CD14-positive monocyte (primary cell): ENCODE data around the gene SPATA16. TPM values are rescaled to one million over a fixed set of nuclear protein-coding genes. Genes with fewer than 3 reads are reported as not detected.

Experiments used
- DNase-seq, 3 donors: peaks; one replicate each; pipeline ENCODE4 v3.0.0-alpha.2; 2011 to 2022
- H2AFZ ChIP-seq: 2 replicates; pipeline ENCODE4 v1.6.0; 2012; ENCODE audit warnings: mild to moderate bottlenecking, low read depth, low read length, inconsistent platforms; ENCODE audit not compliant: insufficient read depth, poor library complexity, severe bottlenecking
- H3K27ac ChIP-seq, 2 donors: 1 replicate in 1 of 2; 2 replicates in 1 of 2; pipeline ENCODE4 v1.5.1; 2012 to 2013; ENCODE audit warnings: low read length in 2 of 2, control low read depth in 1 of 2, inconsistent platforms in 1 of 2, low read depth in 1 of 2, mild to moderate bottlenecking in 1 of 2
- H3K27me3 ChIP-seq, 2 donors: one replicate each; pipeline versions ENCODE4 v1.6.0 to v1.6.1; 2011 to 2013; ENCODE audit warnings: low read length in 2 of 2; ENCODE audit not compliant: control insufficient read depth in 2 of 2, insufficient read depth in 2 of 2
- H3K36me3 ChIP-seq, 2 donors: replicated peaks in 1 of 2; 1 replicate in 1 of 2; 2 replicates in 1 of 2; pipeline versions ENCODE4 v1.5.1 to v1.6.1; 2012 to 2013; ENCODE audit warnings: low read length in 2 of 2, control low read depth in 1 of 2, inconsistent platforms in 1 of 2, mild to moderate bottlenecking in 1 of 2; ENCODE audit not compliant: insufficient read depth in 2 of 2, control insufficient read depth in 1 of 2
- H3K4me1 ChIP-seq, 2 donors: 1 replicate in 1 of 2; 2 replicates in 1 of 2; pipeline versions ENCODE4 v1.5.1 to v1.6.1; 2012 to 2013; ENCODE audit warnings: low read length in 2 of 2, control low read depth in 1 of 2, inconsistent platforms in 1 of 2, mild to moderate bottlenecking in 1 of 2, moderate library complexity in 1 of 2; ENCODE audit not compliant: insufficient read depth in 2 of 2, control insufficient read depth in 1 of 2
- H3K4me2 ChIP-seq: replicated peaks from 2 replicates; pipeline ENCODE3; 2012; ENCODE audit warnings: low read length, moderate library complexity, mild to moderate bottlenecking; ENCODE audit not compliant: poor library complexity, severe bottlenecking; ENCODE audit errors: extremely low read depth
- H3K4me3 ChIP-seq, 3 experiments: fragments of 200-600 bp in 1 of 3; sonication (generic) in 1 of 3; replicated peaks in 1 of 3; 1 replicate in 2 of 3; 2 replicates in 1 of 3; pipeline ENCODE4 v1.5.1; 2011 to 2013; ENCODE audit warnings: low read length in 3 of 3, mild to moderate bottlenecking in 3 of 3, control low read depth in 2 of 3, low read depth in 2 of 3, inconsistent platforms in 1 of 3, moderate library complexity in 1 of 3
- H3K79me2 ChIP-seq: 2 replicates; pipeline ENCODE4 v1.6.0; 2012; ENCODE audit warnings: mild to moderate bottlenecking, control low read depth, inconsistent platforms, low read length, moderate library complexity; ENCODE audit not compliant: insufficient read depth
- H3K9ac ChIP-seq: 2 replicates; pipeline ENCODE4 v1.6.0; 2017; ENCODE audit warnings: low read length, mild to moderate bottlenecking; ENCODE audit not compliant: insufficient read depth, poor library complexity, severe bottlenecking
- H3K9me3 ChIP-seq, 2 donors: replicated peaks in 1 of 2; 1 replicate in 1 of 2; 2 replicates in 1 of 2; pipeline versions ENCODE4 v1.5.1 to v1.6.1; 2012 to 2013; ENCODE audit warnings: low read length in 2 of 2, control low read depth in 1 of 2; ENCODE audit not compliant: control insufficient read depth in 1 of 2, insufficient read depth in 1 of 2
- H4K20me1 ChIP-seq: 2 replicates; pipeline ENCODE4 v1.6.0; 2012; ENCODE audit warnings: mild to moderate bottlenecking, low read length, control low read depth, moderate library complexity; ENCODE audit not compliant: insufficient read depth
- H3K27ac Mint-ChIP-seq, 7 donors: one replicate each; pipeline ENCODE4 v1.8.0; 2020; ENCODE audit warnings: mild to moderate bottlenecking in 7 of 7, mixed read lengths in 7 of 7, moderate library complexity in 6 of 7, inconsistent platforms in 2 of 7
- H3K27me3 Mint-ChIP-seq, 3 donors: one replicate each; pipeline ENCODE4 v1.8.0; 2021 to 2022; ENCODE audit warnings: low read depth in 3 of 3, mild to moderate bottlenecking in 3 of 3, mixed read lengths in 3 of 3, moderate library complexity in 3 of 3, inconsistent platforms in 1 of 3
- H3K36me3 Mint-ChIP-seq, 2 donors: one replicate each; pipeline ENCODE4 v1.8.0; 2020; ENCODE audit warnings: mixed read lengths in 2 of 2, inconsistent platforms in 1 of 2, mild to moderate bottlenecking in 1 of 2
- H3K4me1 Mint-ChIP-seq: one replicate; pipeline ENCODE4 v1.8.0; 2020; ENCODE audit warnings: mild to moderate bottlenecking, mixed read lengths
- H3K4me3 Mint-ChIP-seq, 2 donors: one replicate each; pipeline ENCODE4 v1.8.0; 2020; ENCODE audit warnings: mild to moderate bottlenecking in 2 of 2, mixed read lengths in 2 of 2, moderate library complexity in 1 of 2
- H3K9me3 Mint-ChIP-seq, 7 donors: one replicate each; pipeline ENCODE4 v1.8.0; 2020 to 2022; ENCODE audit warnings: mixed read lengths in 7 of 7, mild to moderate bottlenecking in 6 of 7, moderate library complexity in 6 of 7, inconsistent platforms in 2 of 7
- CTCF ChIP-seq: fragments of 200-600 bp; IDR thresholded peaks from one replicate; pipeline ENCODE4 v1.8.0; 2022; ENCODE audit warnings: antibody characterized with exemption, mild to moderate bottlenecking
- WGBS: methylation state at CpG from one replicate; pipeline ENCODE4 v1.1.5; 2013; ENCODE audit warnings: missing lambda C conversion rate; ENCODE audit not compliant: insufficient coverage; 5-methylcytosine and 5-hydroxymethylcytosine counted together
- intact Hi-C, 2 donors: fragments of 100-400 bp; cut with micrococcal nuclease; formaldehyde crosslinking; loops; one replicate each; pipeline versions ENCODE4 v1.15.0 to v1.15.1; 2023
- polyA plus RNA-seq, 3 donors: library from polyadenylated mRNA; depleted of rRNA in 1 of 3; unstranded in 2 of 3; stranded (reverse) in 1 of 3; fragments of 300-500 nt in 2 of 3; fragments of >200 nt in 1 of 3; fragmentation: Illumina TruSeq in 2 of 3; gene quantifications; 1 replicate in 2 of 3; 2 replicates in 1 of 3; pipeline ENCODE4 v1.2.3, GENCODE V29; 2012 to 2021

SPATA16 gene
- polyA plus RNA-seq, 3 donors, result not detected

DNA sequence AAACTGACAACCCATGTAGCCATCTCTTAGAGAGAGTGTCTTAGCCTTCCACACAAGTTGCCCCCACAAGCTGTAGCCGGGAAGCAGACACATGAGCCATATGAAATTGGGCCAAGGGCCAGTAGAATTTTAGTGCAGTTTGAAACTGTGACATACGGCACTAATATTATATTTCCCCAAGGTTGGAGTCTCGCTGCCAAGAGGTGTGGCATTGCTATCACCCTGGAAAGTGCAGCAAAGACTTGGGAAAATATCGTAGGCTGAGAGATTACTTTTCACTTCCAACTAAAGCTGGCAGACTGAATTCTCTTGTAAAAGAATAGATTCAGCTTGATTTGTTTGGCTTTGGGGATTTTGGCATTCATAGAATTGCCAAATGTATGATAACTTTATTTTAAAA is 301.4 kb downstream of the SPATA16 start:
- WGBS, result no CpG with 5 or more reads among the region's 4 CpGs
- peaks cover 0 to 6% (median 5%) of the 10 kb centered on the region in 3 donors for H3K27me3 Mint-ChIP-seq
- Histone ChIP-seq H3K79me2 (no peaks in the 10 kb centered on the region), H3K36me3 (no peaks in the 10 kb centered on the region), H3K9ac (no peak overlapping the region), H4K20me1 (no peaks in the 10 kb centered on the region), H2AFZ (no peak overlapping the region), H3K9me3 (no peaks in the 10 kb centered on the region), H3K27me3 (no peaks in the 10 kb centered on the region), H3K4me3 (no peak overlapping the region), H3K4me2 (no peak overlapping the region), H3K4me1 (no peaks in the 10 kb centered on the region), H3K27ac (no peak overlapping the region)
- no peaks in the 10 kb centered on the region for H3K4me1 Mint-ChIP-seq
- intact Hi-C loops, result no loop called here
- DNase-seq, result no peak
- no peaks in the 10 kb centered on the region for H3K9me3 Mint-ChIP-seq
- H3K27ac Mint-ChIP-seq, result no peak overlapping the region
- no peak for TF ChIP-seq CTCF
- no peaks in the 10 kb centered on the region for H3K36me3 Mint-ChIP-seq
- H3K4me3 Mint-ChIP-seq, result no peak overlapping the region
